PFSK-1 (cell line): ENCODE measurements around the gene NOCT.

Experiments used
- POLR2AphosphoS5 ChIP-seq: IDR thresholded peaks from 2 replicates; pipeline ENCODE4 v1.6.1; 2012; ENCODE audit warnings: low read depth, mild to moderate bottlenecking, control low read depth, low read length, moderate library complexity
- REST ChIP-seq, 2 experiments: IDR thresholded peaks; 2 replicates each; pipeline versions ENCODE4 v1.6.1 to v1.8.0; 2011 to 2012; ENCODE audit warnings: low read depth in 2 of 2, low read length in 2 of 2, control low read depth in 1 of 2, inconsistent platforms in 1 of 2, mild to moderate bottlenecking in 1 of 2, moderate library complexity in 1 of 2; ENCODE audit not compliant: insufficient read depth in 1 of 2
- SIN3A ChIP-seq: IDR thresholded peaks from 2 replicates; pipeline ENCODE4 v1.6.1; 2012; ENCODE audit warnings: mild to moderate bottlenecking, low read length, moderate library complexity, borderline replicate concordance; ENCODE audit not compliant: insufficient read depth
- TAF1 ChIP-seq: IDR thresholded peaks from 2 replicates; pipeline ENCODE4 v1.6.1; 2012; ENCODE audit warnings: low read length, control low read depth, borderline replicate concordance; ENCODE audit not compliant: insufficient read depth

- TF ChIP-seq POLR2AphosphoS5 (no peak), TAF1 (no peak), REST (IDR thresholded peaks at IDR 0.05; ENCODE audit: insufficient read depth in 1 of 2, low read depth in 2 of 2, low read length in 2 of 2) (no peak), SIN3A (no peak)
Observed at GRCh38 chr4:139030614-139031235, 15.1 kb downstream of the NOCT start.
